Coronary artery (tissue), 2 donors: ENCODE measurements around the gene DCDC2C.
A peak's percentile ranks its signal among the peaks of the same experiment; 100 is the strongest.

ENCODE experiments used
- DNase-seq: peaks from one replicate; pipeline ENCODE4 v3.0.0-alpha.2; 2017; ENCODE audit warnings: low spot score
- H3K27ac ChIP-seq, 2 donors: fragments of 200-600 bp; sonication (generic); one replicate each; pipeline ENCODE4 v1.5.1; 2016 to 2019
- H3K4me3 ChIP-seq: fragments of 200-600 bp; sonication (generic); 2 replicates; pipeline ENCODE4 v1.5.1; 2016; ENCODE audit warnings: mild to moderate bottlenecking, moderate library complexity
- TF ChIP-seq, protein P1 (sequence below): fragments of 200-600 bp; sonication (generic); IDR thresholded peaks from one replicate; pipeline ENCODE4 v1.5.1; 2019; ENCODE audit warnings: antibody characterized with exemption

DCDC2C gene

DNA sequence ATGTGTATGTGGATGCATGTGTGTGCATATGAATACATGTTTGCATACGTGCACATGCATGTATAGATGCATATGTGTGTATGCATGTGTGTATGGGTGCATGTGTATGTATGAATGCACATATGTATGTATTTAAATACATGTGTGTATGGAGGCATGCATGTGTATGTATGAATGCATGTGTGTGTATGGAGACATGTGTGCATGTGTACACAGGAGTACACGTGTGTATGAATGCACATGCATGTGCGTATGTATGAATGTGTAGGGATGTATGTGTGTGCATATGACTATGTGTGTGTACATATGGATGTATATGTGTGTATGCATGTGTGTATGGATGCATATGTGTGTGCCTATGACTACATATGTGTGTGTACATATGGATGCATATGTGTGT, 51.9 kb downstream of the DCDC2C start:
- Histone ChIP-seq H3K4me3 (no peak overlapping the region), H3K27ac (no peak overlapping the region)
- TF ChIP-seq, protein P1, sequence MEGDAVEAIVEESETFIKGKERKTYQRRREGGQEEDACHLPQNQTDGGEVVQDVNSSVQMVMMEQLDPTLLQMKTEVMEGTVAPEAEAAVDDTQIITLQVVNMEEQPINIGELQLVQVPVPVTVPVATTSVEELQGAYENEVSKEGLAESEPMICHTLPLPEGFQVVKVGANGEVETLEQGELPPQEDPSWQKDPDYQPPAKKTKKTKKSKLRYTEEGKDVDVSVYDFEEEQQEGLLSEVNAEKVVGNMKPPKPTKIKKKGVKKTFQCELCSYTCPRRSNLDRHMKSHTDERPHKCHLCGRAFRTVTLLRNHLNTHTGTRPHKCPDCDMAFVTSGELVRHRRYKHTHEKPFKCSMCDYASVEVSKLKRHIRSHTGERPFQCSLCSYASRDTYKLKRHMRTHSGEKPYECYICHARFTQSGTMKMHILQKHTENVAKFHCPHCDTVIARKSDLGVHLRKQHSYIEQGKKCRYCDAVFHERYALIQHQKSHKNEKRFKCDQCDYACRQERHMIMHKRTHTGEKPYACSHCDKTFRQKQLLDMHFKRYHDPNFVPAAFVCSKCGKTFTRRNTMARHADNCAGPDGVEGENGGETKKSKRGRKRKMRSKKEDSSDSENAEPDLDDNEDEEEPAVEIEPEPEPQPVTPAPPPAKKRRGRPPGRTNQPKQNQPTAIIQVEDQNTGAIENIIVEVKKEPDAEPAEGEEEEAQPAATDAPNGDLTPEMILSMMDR: no peak
- no peak for DNase-seq

GRCh38 chr2:3756306-3756705, 52.9 kb downstream of the DCDC2C start:
- Histone ChIP-seq H3K4me3 (no peak overlapping the region), H3K27ac (no peak overlapping the region)
- peak; percentile 33 for DNase-seq
- TF ChIP-seq, protein P1: no peak

DNA sequence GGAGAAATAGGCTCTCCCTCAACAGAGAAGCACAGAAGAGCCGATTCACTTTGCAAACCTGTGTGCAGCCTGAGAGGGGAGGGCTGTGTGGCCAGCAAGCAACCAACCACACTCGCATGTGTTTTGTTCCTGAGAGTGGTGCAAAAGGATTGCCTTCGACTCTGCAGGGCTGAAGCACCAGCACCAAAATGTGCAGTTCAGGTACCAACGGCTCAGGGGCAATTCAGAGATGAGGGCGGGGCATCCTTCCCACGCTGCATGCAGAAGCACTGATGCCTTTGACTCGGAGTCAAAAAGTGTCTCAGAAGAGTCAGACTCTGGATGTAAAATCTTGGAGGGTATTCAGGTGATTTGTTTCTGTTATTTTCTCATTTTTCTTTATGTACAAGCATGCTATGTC, 55.5 kb downstream of the DCDC2C start:
- Histone ChIP-seq H3K4me3 (no peak overlapping the region), H3K27ac (no peak overlapping the region)
- DNase-seq: no peak
- TF ChIP-seq, protein P1: no peak

- H3K4me3 ChIP-seq: no peak overlapping the region
- DNase-seq: no peak
- H3K27ac ChIP-seq: no peak overlapping the region
- TF ChIP-seq, protein P1: no peak
These were observed 56.0 kb downstream of the DCDC2C start for GRCh38 chr2:3759331-3759730.

DNA sequence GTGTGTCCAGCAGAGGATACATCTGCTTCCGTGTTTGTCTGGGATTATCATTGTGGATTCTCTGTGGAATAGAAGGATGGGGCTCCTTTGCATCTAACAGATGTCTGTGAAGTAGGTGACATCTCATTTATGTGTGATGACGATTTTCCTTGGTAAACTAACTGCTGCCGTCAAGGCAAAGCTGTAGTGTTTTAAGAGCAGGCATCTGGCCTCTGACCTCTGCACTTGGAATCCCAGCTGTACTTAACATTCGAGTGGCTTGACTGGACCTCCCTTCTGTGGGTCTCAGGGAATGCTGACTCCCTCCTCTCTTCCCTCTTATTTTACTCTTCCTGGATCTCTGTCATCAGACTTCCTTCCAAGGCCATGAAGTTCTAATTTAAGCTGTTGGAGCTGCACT, 56.4 kb downstream of the DCDC2C start:
- no peak for DNase-seq
- H3K27ac ChIP-seq: no peak overlapping the region
- TF ChIP-seq, protein P1: no peak
- no peak overlapping the region for H3K4me3 ChIP-seq

GRCh38 chr2:3761272-3761671, 57.9 kb downstream of the DCDC2C start:
- Histone ChIP-seq H3K27ac (no peak overlapping the region), H3K4me3 (no peak overlapping the region)
- DNase-seq: no peak
- TF ChIP-seq, protein P1: no peak

GRCh38 chr2:3762771-3763447, 59.5 kb downstream of the DCDC2C start:
- Histone ChIP-seq H3K4me3 (no peak overlapping the region), H3K27ac (no peak overlapping the region)
- TF ChIP-seq, protein P1: no peak
- peak; percentile 55 for DNase-seq
